ENCODE results near the gene KCNJ14. TPM values are rescaled to one million over a fixed set of nuclear protein-coding genes. Genes with fewer than 3 reads are reported as not detected.
A peak's percentile ranks its signal among the peaks of the same experiment; 100 is the strongest.

Gene KCNJ14
- total RNA-seq, 2 donors from 2014 or later: 2.1 to 4.6 TPM

- no peaks in the 10 kb centered on the region for H3K9me3 Mint-ChIP-seq
- H3K36me3 Mint-ChIP-seq: no peaks in the 10 kb centered on the region
- H3K27me3 Mint-ChIP-seq: peaks cover 5 to 18% of the 10 kb centered on the region in 2 donors
- peaks cover 27 to 38% of the 10 kb centered on the region in 2 donors for H3K4me1 Mint-ChIP-seq (ENCODE audit: low read depth in 2 of 2)
- ATAC-seq (peak; percentile 1 to 3), DNase-seq (ENCODE audit: low spot score) (no peak)
- peak overlapping the region in 1 of 2 donors; percentile 72 for H3K27ac Mint-ChIP-seq
- peak overlapping the region; percentile 79 for H3K4me3 Mint-ChIP-seq
Observed at GRCh38 chr19:48493718-48494401, 38.5 kb downstream of the KCNJ14 start.

GRCh38 chr19:48495396-48495795, 40.0 kb downstream of the KCNJ14 start:
- peak overlapping the region in 1 of 2 donors; percentile 72 for H3K27ac Mint-ChIP-seq
- H3K4me1 Mint-ChIP-seq (ENCODE audit: low read depth in 2 of 2): peaks cover 27 to 39% of the 10 kb centered on the region in 2 donors
- H3K4me3 Mint-ChIP-seq: peak overlapping the region; percentile 47
- ATAC-seq: no peak
- H3K36me3 Mint-ChIP-seq: no peaks in the 10 kb centered on the region
- peaks cover 11 to 20% of the 10 kb centered on the region in 2 donors for H3K27me3 Mint-ChIP-seq
- no peaks in the 10 kb centered on the region for H3K9me3 Mint-ChIP-seq
- no peak for DNase-seq (ENCODE audit: low spot score)

- no peak for ATAC-seq
- Mint-ChIP-seq H3K36me3 (no peaks in the 10 kb centered on the region), H3K4me1 (ENCODE audit: low read depth in 2 of 2) (peaks cover 20 to 35% of the 10 kb centered on the region in 2 donors), H3K4me3 (no peak overlapping the region), H3K27me3 (peaks cover 10 to 16% of the 10 kb centered on the region in 2 donors), H3K27ac (no peak overlapping the region), H3K9me3 (no peaks in the 10 kb centered on the region)
- DNase-seq (ENCODE audit: low spot score): no peak
Observed at GRCh38 chr19:48496959-48497727, 41.8 kb downstream of the KCNJ14 start.

GRCh38 chr19:48497728-48498594, 42.6 kb downstream of the KCNJ14 start:
- peak overlapping the region; percentile 42 for H3K4me3 Mint-ChIP-seq
- ATAC-seq (no peak), DNase-seq (ENCODE audit: low spot score) (no peak)
- no peaks in the 10 kb centered on the region for H3K36me3 Mint-ChIP-seq
- H3K4me1 Mint-ChIP-seq (ENCODE audit: low read depth in 2 of 2): peaks cover 12 to 28% of the 10 kb centered on the region in 2 donors
- H3K9me3 Mint-ChIP-seq: no peaks in the 10 kb centered on the region
- peaks cover 7 to 16% of the 10 kb centered on the region in 2 donors for H3K27me3 Mint-ChIP-seq
- no peak overlapping the region for H3K27ac Mint-ChIP-seq

GRCh38 chr19:48498595-48499311, 43.4 kb downstream of the KCNJ14 start:
- H3K36me3 Mint-ChIP-seq: no peaks in the 10 kb centered on the region
- no peak for ATAC-seq
- H3K4me1 Mint-ChIP-seq (ENCODE audit: low read depth in 2 of 2): peaks cover 11 to 27% of the 10 kb centered on the region in 2 donors
- H3K9me3 Mint-ChIP-seq: no peaks in the 10 kb centered on the region
- H3K27ac Mint-ChIP-seq: no peak overlapping the region
- H3K4me3 Mint-ChIP-seq: no peak overlapping the region
- DNase-seq (ENCODE audit: low spot score): no peak
- H3K27me3 Mint-ChIP-seq: peaks cover 7 to 16% of the 10 kb centered on the region in 2 donors

GRCh38 chr19:48499316-48500090, 44.1 kb downstream of the KCNJ14 start:
- peaks cover 7 to 17% of the 10 kb centered on the region in 2 donors for H3K27me3 Mint-ChIP-seq
- no peak overlapping the region for H3K27ac Mint-ChIP-seq

GRCh38 chr19:48500830-48501493, 45.6 kb downstream of the KCNJ14 start:
- Mint-ChIP-seq H3K36me3 (no peaks in the 10 kb centered on the region), H3K4me3 (peak overlapping the region; percentile 54), H3K9me3 (no peaks in the 10 kb centered on the region), H3K27me3 (peaks cover 7 to 8% of the 10 kb centered on the region in 2 donors), H3K27ac (peak overlapping the region in 1 of 2 donors; percentile 49), H3K4me1 (ENCODE audit: low read depth in 2 of 2) (peaks cover 6 to 17% of the 10 kb centered on the region in 2 donors)
- no peak for DNase-seq (ENCODE audit: low spot score)
- peak in 1 of 2 donors; percentile 1 for ATAC-seq

More at GRCh38 chr19:48499316-48500090, 44.1 kb downstream of the KCNJ14 start:
- no peak for ATAC-seq
- H3K4me3 Mint-ChIP-seq: no peak overlapping the region
- H3K9me3 Mint-ChIP-seq: no peaks in the 10 kb centered on the region
- DNase-seq (ENCODE audit: low spot score): no peak
- no peaks in the 10 kb centered on the region for H3K36me3 Mint-ChIP-seq
- H3K4me1 Mint-ChIP-seq (ENCODE audit: low read depth in 2 of 2): peaks cover 11 to 23% of the 10 kb centered on the region in 2 donors

- Mint-ChIP-seq H3K27me3 (peaks cover 7 to 8% of the 10 kb centered on the region in 2 donors), H3K4me1 (ENCODE audit: low read depth in 2 of 2) (peaks cover 6 to 17% of the 10 kb centered on the region in 2 donors), H3K9me3 (no peaks in the 10 kb centered on the region), H3K27ac (peak overlapping the region in 1 of 2 donors; percentile 49), H3K4me3 (peak overlapping the region; percentile 54), H3K36me3 (no peaks in the 10 kb centered on the region)
- ATAC-seq (peak; percentile 70 to 72), DNase-seq (ENCODE audit: low spot score) (no peak)
Observed at GRCh38 chr19:48501494-48502349, 46.3 kb downstream of the KCNJ14 start.

GRCh38 chr19:48502350-48503018, 47.1 kb downstream of the KCNJ14 start:
- Mint-ChIP-seq H3K4me3 (no peak overlapping the region), H3K9me3 (no peaks in the 10 kb centered on the region), H3K27me3 (peaks cover 7 to 8% of the 10 kb centered on the region in 2 donors), H3K4me1 (ENCODE audit: low read depth in 2 of 2) (peaks cover 6 to 13% of the 10 kb centered on the region in 2 donors), H3K27ac (no peak overlapping the region), H3K36me3 (no peaks in the 10 kb centered on the region)
- DNase-seq (ENCODE audit: low spot score) (peak; percentile 60), ATAC-seq (no peak)

GRCh38 chr19:48506138-48506733, 50.9 kb downstream of the KCNJ14 start:
- Mint-ChIP-seq H3K4me3 (no peak overlapping the region), H3K27me3 (peaks cover 0 to 2% of the 10 kb centered on the region in 2 donors), H3K27ac (no peak overlapping the region), H3K36me3 (no peaks in the 10 kb centered on the region), H3K9me3 (no peaks in the 10 kb centered on the region), H3K4me1 (ENCODE audit: low read depth in 2 of 2) (peaks cover 6 to 15% of the 10 kb centered on the region in 2 donors)
- ATAC-seq: no peak
- DNase-seq (ENCODE audit: low spot score): peak; percentile 47
